Loucy (cell line): ENCODE data around the gene HOXD4.

Source experiments
- H2AFZ ChIP-seq: fragments of 200-600 bp; sonication (generic); 2 replicates; pipeline ENCODE4 v1.6.0; 2016; ENCODE audit warnings: antibody characterized with exemption, mild to moderate bottlenecking, low read length, moderate library complexity
- H3F3A ChIP-seq: fragments of 200-600 bp; 2 replicates; pipeline ENCODE4 v1.6.0; 2016; ENCODE audit warnings: antibody characterized with exemption, low read depth, mild to moderate bottlenecking
- H3K27me3 ChIP-seq: fragments of 200-600 bp; sonication (generic); 2 replicates; pipeline ENCODE4 v1.6.1; 2014; ENCODE audit warnings: low read length, mild to moderate bottlenecking; ENCODE audit not compliant: insufficient read depth, poor library complexity, severe bottlenecking
- H3K36me3 ChIP-seq: fragments of 200-600 bp; sonication (generic); 2 replicates; pipeline ENCODE4 v1.6.1; 2016; ENCODE audit warnings: low read length; ENCODE audit not compliant: insufficient read depth
- H3K4me1 ChIP-seq: fragments of 200-600 bp; sonication (generic); 2 replicates; pipeline ENCODE4 v1.5.1; 2014; ENCODE audit warnings: low read length, mild to moderate bottlenecking; ENCODE audit not compliant: insufficient read depth, poor library complexity, severe bottlenecking
- H3K4me2 ChIP-seq: fragments of 200-600 bp; sonication (generic); 2 replicates; pipeline ENCODE4 v1.6.0; 2014; ENCODE audit warnings: antibody characterized with exemption, low read length, low read depth, mild to moderate bottlenecking; ENCODE audit not compliant: poor library complexity, severe bottlenecking
- H3K4me3 ChIP-seq: fragments of 200-600 bp; sonication (generic); 2 replicates; pipeline ENCODE4 v1.5.1; 2014; ENCODE audit warnings: low read length, mild to moderate bottlenecking, mixed read lengths; ENCODE audit not compliant: poor library complexity, severe bottlenecking
- H3K79me2 ChIP-seq: fragments of 200-600 bp; sonication (generic); 2 replicates; pipeline ENCODE4 v1.6.1; 2014; ENCODE audit warnings: low read length; ENCODE audit not compliant: insufficient read depth
- H3K9ac ChIP-seq: fragments of 200-600 bp; sonication (generic); 2 replicates; pipeline ENCODE4 v1.6.0; 2014; ENCODE audit warnings: mild to moderate bottlenecking, low read depth, low read length, moderate library complexity; ENCODE audit not compliant: poor library complexity, severe bottlenecking
- H3K9me2 ChIP-seq: fragments of 200-600 bp; sonication (generic); replicated peaks from 2 replicates; pipeline ENCODE4 v1.6.1; 2016; ENCODE audit warnings: low read depth, low read length, mixed read lengths
- H3K9me3 ChIP-seq: fragments of 200-600 bp; sonication (generic); 2 replicates; pipeline ENCODE4 v1.6.1; 2014; ENCODE audit warnings: mild to moderate bottlenecking, antibody characterized with exemption, low read length, low read depth; ENCODE audit not compliant: insufficient read depth
- H4K20me1 ChIP-seq: fragments of 200-600 bp; sonication (generic); 2 replicates; pipeline ENCODE4 v1.6.0; 2014; ENCODE audit warnings: antibody characterized with exemption, low read length, mild to moderate bottlenecking; ENCODE audit not compliant: insufficient read depth, poor library complexity, severe bottlenecking
- EZH2phosphoT487 ChIP-seq: fragments of 200-600 bp; IDR thresholded peaks from 2 replicates; pipeline ENCODE4 v1.6.1; 2018; ENCODE audit warnings: antibody characterized with exemption, mild to moderate bottlenecking, moderate library complexity, borderline replicate concordance
- TF ChIP-seq, protein P1 (sequence below): fragments of 200-600 bp; sonication (generic); conservative IDR thresholded peaks from 2 replicates; pipeline ENCODE4 v1.5.1; 2014; ENCODE audit warnings: mild to moderate bottlenecking, antibody characterized with exemption, low read length

Gene HOXD4

DNA sequence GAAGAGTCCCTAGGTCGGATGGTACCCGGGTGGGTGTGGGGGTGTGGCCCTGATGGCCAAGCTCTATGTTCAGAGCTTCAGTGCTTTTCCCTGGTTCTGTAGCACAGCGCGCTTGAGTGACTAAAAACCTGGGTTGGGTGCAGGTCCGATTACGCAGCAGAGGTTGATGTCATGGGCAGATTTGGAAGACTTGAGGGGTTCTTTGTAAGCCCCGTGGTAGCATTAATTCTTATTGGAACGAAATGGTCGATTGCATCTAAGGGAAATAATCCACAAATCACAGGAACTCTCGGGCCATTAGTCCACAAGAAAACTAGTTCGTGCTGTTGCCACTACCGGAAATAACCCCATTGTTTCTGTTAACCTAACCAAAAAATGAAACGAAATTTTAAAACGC is 12.8 kb upstream of the HOXD4 start:
- no peaks in the 10 kb centered on the region for H3K36me3 ChIP-seq
- no peak overlapping the region for H2AFZ ChIP-seq
- H3K4me1 ChIP-seq = peaks cover 12% of the 10 kb centered on the region
- H4K20me1 ChIP-seq = no peaks in the 10 kb centered on the region
- TF ChIP-seq EZH2phosphoT487 = no peak
- H3K4me2 ChIP-seq = no peak overlapping the region
- H3K27me3 ChIP-seq = no peaks in the 10 kb centered on the region
- H3K79me2 ChIP-seq = no peaks in the 10 kb centered on the region
- no peaks in the 10 kb centered on the region for H3K9me3 ChIP-seq
- H3K4me3 ChIP-seq = no peak overlapping the region
- no peak overlapping the region for H3K9ac ChIP-seq
- H3K9me2 ChIP-seq = no peaks in the 10 kb centered on the region
- no peaks in the 10 kb centered on the region for H3F3A ChIP-seq

DNA sequence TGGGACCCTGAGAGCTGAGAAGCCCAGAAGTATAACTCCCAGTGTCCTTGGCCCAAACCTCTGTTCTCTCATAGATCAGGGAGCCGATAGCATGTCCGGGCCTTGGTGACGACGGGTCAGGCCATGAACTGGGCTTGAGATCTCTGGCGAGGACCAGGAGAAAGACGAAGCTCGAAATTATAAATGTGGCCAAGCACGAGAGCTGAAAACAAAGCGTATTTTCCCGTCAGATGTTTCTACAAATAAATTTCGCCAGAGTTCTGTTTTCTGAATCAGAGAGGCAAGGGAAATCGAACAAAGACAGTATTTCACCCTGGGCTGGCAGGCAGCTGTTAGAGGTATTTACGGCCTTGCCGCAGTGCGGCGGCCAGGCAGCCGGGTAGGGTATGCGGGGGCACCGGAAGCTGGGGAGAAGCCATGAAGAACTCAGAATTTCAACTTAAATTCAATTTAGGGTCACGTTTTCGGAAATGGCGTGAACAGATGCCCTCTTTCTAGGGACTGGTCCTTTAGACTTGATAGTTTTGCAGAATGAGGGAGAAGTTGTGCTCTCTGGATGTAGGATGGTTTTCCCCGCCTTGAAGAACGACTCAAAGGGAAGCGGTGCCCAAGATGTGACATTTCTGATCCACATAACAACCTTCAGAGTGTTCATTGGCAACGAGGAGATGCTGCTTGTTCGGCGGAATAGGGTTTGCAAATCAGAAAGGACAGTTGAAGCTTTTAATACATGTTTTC is 12.3 kb upstream of the HOXD4 start:
- no peak overlapping the region for H3K9ac ChIP-seq
- peaks cover 12% of the 10 kb centered on the region for H3K4me1 ChIP-seq
- no peak overlapping the region for H3K4me2 ChIP-seq
- H3K36me3 ChIP-seq = no peaks in the 10 kb centered on the region
- no peaks in the 10 kb centered on the region for H3F3A ChIP-seq
- no peak for TF ChIP-seq EZH2phosphoT487
- TF ChIP-seq, protein P1, sequence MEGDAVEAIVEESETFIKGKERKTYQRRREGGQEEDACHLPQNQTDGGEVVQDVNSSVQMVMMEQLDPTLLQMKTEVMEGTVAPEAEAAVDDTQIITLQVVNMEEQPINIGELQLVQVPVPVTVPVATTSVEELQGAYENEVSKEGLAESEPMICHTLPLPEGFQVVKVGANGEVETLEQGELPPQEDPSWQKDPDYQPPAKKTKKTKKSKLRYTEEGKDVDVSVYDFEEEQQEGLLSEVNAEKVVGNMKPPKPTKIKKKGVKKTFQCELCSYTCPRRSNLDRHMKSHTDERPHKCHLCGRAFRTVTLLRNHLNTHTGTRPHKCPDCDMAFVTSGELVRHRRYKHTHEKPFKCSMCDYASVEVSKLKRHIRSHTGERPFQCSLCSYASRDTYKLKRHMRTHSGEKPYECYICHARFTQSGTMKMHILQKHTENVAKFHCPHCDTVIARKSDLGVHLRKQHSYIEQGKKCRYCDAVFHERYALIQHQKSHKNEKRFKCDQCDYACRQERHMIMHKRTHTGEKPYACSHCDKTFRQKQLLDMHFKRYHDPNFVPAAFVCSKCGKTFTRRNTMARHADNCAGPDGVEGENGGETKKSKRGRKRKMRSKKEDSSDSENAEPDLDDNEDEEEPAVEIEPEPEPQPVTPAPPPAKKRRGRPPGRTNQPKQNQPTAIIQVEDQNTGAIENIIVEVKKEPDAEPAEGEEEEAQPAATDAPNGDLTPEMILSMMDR = no peak
- no peaks in the 10 kb centered on the region for H3K9me2 ChIP-seq
- H4K20me1 ChIP-seq = no peaks in the 10 kb centered on the region
- no peaks in the 10 kb centered on the region for H3K79me2 ChIP-seq
- H3K4me3 ChIP-seq = no peak overlapping the region
- H2AFZ ChIP-seq = no peak overlapping the region
- H3K9me3 ChIP-seq = no peaks in the 10 kb centered on the region
- no peaks in the 10 kb centered on the region for H3K27me3 ChIP-seq

DNA sequence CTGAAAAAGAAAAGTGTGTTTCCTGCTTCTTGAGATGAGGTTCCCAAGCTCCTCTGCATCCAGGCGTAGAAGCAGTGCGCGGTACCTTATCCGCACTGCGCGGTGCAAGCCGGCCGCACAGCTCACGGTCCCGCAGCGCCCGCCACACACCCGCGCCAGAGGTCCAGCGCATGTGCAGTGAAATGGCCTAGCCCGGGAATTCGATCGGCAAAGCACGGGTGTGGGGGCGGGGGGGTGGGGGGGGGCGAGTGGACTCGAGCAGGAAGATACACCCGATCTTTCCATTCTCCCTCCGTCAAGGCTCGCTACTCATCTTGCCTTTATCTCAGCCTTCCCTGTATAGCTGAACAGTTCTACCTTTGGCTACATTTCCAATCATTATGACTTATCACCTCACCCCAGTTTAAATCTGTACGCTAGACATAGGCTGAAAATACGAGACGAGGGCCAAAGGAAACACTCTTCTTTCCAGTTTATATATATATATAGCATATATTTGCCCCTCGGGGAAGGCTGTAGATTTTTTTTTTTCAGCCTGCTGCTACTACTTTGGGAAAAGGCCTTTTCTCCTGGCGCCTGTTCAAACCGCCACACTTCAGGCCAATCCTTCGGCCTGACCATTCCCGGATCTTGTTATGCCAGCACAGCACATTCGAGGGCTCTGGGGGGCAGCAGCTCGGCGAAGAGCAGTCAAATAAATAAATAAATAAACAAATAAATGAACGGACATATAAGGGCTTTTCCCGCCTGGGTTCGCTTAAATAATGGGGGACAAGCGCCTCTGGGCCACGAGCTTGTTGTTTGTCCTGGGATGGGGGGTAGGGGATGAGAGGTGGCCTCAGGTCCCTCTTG is 11.5 kb upstream of the HOXD4 start:
- TF ChIP-seq, protein P1 = no peak
- TF ChIP-seq EZH2phosphoT487 = no peak
- H4K20me1 ChIP-seq = no peaks in the 10 kb centered on the region
- no peaks in the 10 kb centered on the region for H3K9me2 ChIP-seq
- H3F3A ChIP-seq = no peaks in the 10 kb centered on the region
- peaks cover 12% of the 10 kb centered on the region for H3K4me1 ChIP-seq
- H3K36me3 ChIP-seq = no peaks in the 10 kb centered on the region
- H3K4me3 ChIP-seq = peak overlapping the region; percentile 76
- H3K27me3 ChIP-seq = no peaks in the 10 kb centered on the region
- H3K9ac ChIP-seq = peak overlapping the region; percentile 67
- peak overlapping the region; percentile 81 for H3K4me2 ChIP-seq
- no peaks in the 10 kb centered on the region for H3K79me2 ChIP-seq
- peak overlapping the region; percentile 96 for H2AFZ ChIP-seq
- no peaks in the 10 kb centered on the region for H3K9me3 ChIP-seq
